ENCODE data around the gene VPS4A.
"Not testable (repeated sequence)": the region's sequence is repeated elsewhere in the genome, so short reads cannot be mapped to it uniquely, and the experiment has no call there.

The VPS4A gene

GRCh38 chr16:69328854-69329316 is 17.7 kb downstream of the VPS4A start:
- DNase-seq = peak; percentile 62

DNA sequence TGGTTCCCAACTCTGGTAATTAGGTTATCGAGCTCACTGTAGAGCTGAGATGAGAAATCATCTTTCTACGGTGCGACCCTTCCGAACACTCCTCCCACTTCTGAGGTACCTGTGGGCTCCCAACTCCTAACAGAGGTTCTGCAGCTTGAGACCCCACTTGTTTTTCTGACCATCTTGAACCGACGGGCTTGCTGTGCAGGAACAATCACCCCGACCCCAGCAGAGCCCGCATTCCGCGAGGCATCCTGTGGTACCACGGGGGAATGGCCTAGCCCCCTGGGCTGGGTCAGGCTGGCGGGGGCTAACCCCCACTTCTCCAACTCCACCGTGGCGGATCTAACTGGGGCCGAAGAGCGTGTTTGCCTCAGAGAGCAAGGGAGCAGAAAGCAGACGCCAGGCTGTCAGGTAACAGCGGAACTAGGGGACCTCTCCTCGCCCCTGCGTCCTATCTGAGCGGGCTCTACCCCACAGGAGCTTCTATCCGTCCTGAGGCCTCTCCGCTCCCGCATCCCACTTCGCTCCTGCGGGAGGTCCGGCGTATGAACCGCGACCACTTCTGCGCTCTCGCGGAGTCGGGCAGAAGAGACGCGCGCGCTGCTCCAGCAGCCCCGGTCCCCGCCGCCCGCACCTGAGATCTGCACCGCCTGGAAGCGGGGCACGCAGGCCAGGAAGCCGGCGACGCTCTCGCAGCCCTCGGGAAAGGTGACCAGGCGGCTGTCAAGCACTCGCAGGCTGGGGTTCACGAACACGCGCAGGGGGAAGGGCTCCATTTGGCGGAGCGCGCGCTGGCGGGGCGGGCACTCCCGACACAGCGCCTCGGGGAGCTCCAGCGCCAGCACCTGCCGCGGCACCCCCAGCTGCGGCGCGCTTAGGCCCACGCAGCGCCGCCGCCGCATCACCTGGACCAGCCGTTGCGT is 18.5 kb downstream of the VPS4A start:
- no peak for DNase-seq

DNA sequence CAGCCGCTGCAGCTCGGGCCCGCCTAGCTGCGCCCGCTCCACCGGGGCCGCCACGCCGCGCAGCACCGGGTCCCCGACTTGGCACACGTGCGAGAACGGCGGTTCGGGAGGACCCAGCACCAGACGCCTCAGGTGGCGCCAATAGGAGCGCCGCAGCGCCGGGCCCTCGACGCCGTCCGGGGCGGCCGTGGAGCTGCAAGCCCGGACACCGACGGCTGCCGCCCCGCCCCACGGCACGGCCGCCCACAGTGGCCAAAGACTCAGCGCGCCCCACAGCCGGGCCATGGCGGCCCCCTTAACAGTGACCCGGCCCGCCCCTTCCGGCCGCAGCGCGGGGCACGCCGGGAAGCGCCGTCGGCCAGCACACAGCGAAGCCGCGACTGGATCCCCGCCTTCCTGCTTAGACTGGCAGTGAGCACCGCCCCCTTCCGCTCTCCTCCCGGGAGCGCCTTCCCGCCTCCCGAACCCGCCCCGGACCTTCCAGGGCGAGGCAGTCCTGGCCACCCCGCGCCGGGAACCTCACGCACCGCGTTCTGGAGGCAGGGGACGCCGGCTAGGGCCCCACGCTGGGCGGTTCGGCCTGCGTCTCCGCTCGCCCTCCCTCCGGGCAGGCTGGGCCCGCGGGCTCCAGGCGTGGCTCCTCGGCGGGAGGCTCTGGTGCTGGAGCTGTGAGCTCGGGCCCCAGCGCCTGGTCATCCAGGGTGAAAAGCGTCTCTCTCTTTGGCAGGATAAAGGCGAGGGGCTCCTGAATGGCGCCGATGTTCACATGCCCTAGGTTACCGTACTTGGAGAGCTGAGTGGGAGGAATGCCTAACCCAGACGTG is 19.3 kb downstream of the VPS4A start, which contains the start of gene PDF:
PDF (minus strand) TSS at position 303 of the 824 bp plus-strand sequence; CDS start at position 285, 18 bp downstream.
- peak; percentile 92 for DNase-seq

DNA sequence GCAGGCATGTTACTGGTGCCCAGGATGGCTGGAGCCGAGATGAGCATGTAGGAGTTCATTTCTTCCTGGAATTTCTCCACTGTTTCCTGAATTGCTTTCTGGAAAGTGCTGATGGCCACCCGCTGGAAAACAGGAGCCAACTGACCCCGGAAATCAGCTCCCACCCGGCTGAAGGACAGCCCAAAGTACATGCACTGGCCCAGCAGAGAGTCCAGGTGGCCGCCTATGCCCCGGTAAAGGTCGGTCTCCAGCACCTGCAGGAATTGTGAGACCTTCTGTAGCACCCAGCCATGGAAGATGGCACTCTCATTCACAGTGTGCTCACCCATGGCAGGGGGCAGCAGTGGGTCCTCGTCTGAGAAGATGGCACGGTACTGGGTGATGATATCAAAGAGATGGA is 23.5 kb downstream of the VPS4A start:
- no peak for DNase-seq

DNA sequence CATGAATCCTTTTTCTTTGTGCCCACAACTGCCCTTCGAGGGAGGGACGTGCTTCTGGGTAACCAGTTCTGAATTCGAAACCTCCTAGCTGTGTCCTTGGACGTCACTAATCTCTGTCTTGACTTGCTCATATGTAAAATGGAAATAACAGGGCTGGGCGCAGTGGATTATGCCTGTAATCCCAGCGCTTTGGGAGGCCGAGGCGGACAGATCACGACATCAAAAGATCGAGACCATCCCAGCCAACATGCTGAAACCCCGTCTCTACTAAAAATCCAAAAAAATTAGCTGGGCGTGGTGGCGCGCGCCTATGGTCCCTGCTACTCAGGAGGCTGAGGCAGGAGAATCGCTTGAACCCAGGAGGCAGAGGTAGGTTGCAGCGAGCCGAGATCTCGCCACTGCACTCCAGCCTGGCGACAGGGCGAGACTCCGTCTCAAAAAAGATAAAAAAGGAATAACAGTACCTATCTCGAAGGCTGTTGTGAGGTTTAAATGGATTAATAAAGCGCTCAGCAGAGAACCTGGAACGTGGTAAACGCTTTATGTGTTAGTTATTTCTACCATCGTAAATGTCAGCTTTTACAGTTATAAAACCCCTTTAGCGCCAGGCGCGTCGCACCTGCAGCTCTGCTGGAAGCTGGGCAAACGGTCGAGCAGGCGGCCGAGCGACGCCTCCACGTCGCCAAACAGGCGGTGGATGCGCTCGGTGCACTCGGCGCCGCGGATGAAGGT is 27.6 kb downstream of the VPS4A start:
- DNase-seq = no peak

DNA sequence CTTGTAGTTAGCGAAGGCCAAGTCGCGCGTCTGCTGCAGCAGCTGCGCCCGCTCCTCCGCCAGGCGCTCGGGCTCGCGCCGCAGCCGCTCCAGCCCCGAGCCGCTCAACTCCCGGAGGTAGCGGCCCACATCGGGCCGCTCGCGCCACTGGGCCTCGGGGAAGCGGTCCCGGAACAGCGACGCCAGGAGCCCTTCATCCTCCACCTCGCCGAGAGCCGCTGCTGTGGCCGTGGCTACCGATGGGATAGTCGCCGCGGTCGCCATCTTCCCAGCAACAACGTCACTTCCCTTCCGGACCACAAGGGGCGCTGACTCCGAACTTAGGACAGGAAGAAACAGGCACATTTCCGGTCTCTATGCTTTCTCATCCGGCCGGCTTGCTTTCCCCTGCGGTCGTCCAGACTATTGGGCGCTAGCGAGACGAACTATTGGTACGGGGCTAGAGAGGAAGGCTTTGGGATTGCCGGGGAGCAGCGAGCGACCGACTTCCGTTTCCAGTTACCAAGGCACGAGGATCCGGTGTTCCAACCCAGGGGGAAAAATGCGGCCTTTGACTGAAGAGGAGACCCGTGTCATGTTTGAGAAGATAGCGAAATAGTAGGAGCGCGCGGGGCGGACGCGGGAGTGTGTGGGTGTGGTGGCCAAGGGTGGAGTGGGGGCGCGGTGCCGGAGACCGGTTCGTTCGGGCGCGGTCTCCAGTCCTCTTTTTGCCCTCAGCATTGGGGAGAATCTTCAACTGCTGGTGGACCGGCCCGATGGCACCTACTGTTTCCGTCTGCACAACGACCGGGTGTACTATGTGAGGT is 28.3 kb downstream of the VPS4A start, which contains the start of the genes COG8 and NIP7:
COG8 (minus strand) TSS at position 276 of the 806 bp plus-strand sequence; CDS start at position 264, 12 bp downstream.
NIP7 (plus strand) TSS at position 484 of the 806 bp plus-strand sequence; CDS start at position 542, 58 bp downstream.
- peak; percentile 96 for DNase-seq

DNA sequence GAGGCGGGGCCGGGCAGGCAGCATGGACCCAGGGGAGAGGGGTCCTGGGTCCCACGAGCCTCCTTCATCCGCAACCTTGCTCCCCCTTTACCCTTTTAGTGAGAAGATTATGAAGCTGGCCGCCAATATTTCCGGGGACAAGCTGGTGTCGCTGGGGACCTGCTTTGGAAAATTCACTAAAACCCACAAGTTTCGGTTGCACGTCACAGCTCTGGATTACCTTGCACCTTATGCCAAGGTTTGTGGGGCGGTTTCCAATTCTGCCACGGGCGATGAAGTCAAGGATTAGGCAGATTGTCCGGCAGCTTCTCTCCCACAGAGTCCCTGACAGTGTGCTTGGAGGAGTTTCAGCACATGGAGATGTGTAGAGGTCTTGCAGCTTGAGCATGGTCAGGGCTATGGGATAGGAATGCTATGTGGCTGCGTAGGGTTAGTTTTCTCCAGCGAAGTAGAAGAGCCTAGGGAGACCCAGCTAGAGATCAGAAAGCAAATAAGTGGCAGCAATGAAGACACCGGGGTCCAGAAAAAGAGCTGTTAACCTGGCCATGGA is 29.0 kb downstream of the VPS4A start:
- no peak for DNase-seq

- DNase-seq = no peak
Measured at GRCh38 chr16:69344171-69344570, 33.0 kb downstream of the VPS4A start.

- no peak for DNase-seq
Measured at GRCh38 chr16:69345923-69346322, 34.8 kb downstream of the VPS4A start.

DNA sequence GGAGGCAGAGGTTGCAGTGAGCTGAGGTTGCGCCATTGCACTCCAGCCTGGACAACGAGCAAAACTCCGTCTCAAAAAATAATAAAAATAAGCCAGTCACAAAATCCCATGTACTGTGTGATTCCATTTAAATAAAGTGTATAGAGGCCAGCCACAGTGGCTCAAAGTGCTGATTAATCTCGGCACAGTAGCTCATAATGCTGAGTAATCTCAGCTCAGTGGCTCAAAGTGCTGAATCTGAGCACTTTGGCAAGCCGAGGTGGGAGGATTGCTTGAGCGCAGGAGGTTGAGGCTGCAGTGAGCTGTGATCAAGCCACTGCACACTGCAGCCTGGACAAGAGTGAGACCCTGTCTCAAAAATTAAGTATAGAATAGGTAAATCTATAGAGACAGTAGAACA is 35.5 kb downstream of the VPS4A start:
- DNase-seq = no peak

- DNase-seq = no peak
Measured at GRCh38 chr16:69348222-69348621, 37.1 kb downstream of the VPS4A start.

GRCh38 chr16:69349536-69349935 is 38.4 kb downstream of the VPS4A start:
- no peak for DNase-seq

DNA sequence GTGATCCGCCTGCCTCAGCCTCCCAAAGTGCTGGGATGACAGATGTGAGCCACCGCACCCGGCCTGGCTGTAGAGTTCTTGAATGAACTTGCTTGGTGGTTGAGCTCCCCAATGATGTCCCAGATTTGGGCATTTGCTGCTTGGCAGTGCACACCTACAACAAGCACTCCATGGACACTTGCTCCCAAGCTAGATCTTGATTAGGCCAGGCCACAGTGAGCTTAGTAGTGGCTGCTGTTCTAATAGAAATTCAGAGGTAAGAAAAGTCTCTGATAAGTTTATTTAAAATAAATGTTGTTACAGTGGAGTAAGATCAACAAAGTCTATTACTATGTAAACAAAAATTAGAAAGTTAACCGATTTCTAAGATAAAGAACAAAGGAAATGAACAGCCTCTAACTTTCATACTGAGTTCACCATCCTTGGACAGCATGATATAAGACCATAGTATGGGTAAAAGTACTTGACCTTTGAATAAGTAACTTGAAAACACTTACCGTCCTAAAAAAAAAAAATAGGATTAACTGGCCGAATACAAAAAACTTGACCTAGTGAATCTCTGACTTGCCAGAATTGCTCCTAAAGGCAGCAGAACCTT is 39.5 kb downstream of the VPS4A start:
- no peak for DNase-seq

GRCh38 chr16:69351309-69352027 is 40.3 kb downstream of the VPS4A start, which contains the start of gene TMED6:
Gene TMED6 (minus strand): TSS chr16:69351786. CDS start chr16:69351753, 33 bp downstream.
- DNase-seq = no peak

DNA sequence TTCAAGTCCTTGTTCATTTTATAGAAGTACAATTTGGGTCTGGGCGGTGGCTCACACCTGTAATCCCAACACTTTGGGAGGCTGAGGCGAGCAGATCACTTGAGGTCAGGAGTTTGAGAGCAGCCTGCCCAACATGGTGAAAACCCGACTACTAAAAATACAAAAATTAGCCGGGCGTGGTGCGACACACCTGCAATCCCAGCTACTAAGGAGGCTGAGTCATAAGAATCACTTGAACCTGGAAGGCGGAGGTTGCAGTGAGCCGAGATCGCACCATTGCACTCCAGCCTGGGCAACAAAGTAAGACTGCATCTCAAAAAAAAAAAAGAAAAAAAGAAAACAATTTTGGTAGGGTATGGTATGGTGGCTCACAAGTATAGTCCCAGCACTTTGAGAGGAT is 48.9 kb downstream of the VPS4A start:
- DNase-seq = not testable (repeated sequence)

GRCh38 chr16:69363281-69363717 is 52.1 kb downstream of the VPS4A start:
- peak; percentile 30 for DNase-seq

GRCh38 chr16:69364088-69364487 is 52.9 kb downstream of the VPS4A start:
- peak; percentile 43 for DNase-seq

DNA sequence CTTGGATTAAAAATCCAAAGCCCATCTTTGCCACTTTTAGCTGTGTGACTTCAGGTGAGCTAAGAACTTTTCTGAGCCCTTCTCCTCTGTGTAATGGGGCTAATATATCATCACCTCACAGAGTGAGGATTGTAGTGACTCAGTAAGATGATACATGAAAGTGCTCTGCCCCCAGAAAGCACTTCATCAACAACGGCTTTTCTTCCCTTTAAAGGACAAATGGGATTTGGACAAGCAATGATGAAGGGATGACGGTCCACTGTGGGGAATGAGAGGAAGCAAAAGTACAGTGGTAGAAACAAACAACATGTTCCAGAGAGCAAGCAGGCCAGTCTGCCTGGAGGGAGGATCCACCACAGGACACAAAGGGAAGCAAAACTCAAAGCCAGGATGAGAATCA is 54.8 kb downstream of the VPS4A start:
- peak; percentile 3 for DNase-seq

- DNase-seq = peak; percentile 54
Measured at GRCh38 chr16:69366431-69366830, 55.3 kb downstream of the VPS4A start.

DNA sequence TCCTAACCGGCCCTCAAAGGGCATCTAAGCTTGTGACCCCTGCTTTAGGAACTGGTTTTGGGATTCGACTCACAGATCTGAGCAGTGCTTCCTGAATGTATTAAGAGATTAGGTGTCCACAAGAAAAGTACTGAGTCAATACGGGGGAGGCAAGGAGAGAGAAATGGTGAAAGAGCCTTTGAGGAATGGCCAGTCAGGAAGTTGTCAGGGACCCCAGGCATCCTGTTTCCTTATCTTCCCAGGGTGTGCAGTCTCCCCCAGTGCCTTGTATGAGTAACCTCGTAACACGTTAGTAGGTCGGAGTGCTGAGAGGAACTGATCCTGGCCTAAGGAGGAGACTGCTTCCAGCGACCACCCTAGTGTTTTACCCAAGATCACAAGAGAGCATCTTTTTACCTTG is 56.8 kb downstream of the VPS4A start:
- peak; percentile 43 for DNase-seq
